Left ventricle myocardium inferior (tissue), 1 donor: ENCODE results near the gene FAM171A1. TPM values are rescaled to one million over a fixed set of nuclear protein-coding genes. Genes with fewer than 3 reads are reported as not detected.

Experiments used
- DNase-seq: peaks from one replicate; pipeline ENCODE4 v3.0.0-alpha.2; 2020
- H3K27ac ChIP-seq: fragments of 200-600 bp; replicated peaks from 2 replicates; pipeline ENCODE4 v1.8.0; 2021
- H3K27me3 ChIP-seq: fragments of 200-600 bp; 2 replicates; pipeline ENCODE4 v1.8.0; 2021; ENCODE audit warnings: low read depth
- H3K36me3 ChIP-seq: fragments of 200-600 bp; 2 replicates; pipeline ENCODE4 v1.8.0; 2021
- H3K4me1 ChIP-seq: fragments of 200-600 bp; 2 replicates; pipeline ENCODE4 v1.8.0; 2021
- H3K4me3 ChIP-seq: fragments of 200-600 bp; 2 replicates; pipeline ENCODE4 v1.8.0; 2021; ENCODE audit warnings: mild to moderate bottlenecking, moderate library complexity
- H3K9me3 ChIP-seq: fragments of 200-600 bp; replicated peaks from 2 replicates; pipeline ENCODE4 v1.8.0; 2021
- CTCF ChIP-seq: fragments of 200-600 bp; IDR thresholded peaks from 2 replicates; pipeline ENCODE4 v1.8.0; 2021; ENCODE audit warnings: antibody characterized with exemption, mild to moderate bottlenecking, borderline replicate concordance
- intact Hi-C: fragments of 100-400 bp; cut with micrococcal nuclease; formaldehyde crosslinking; loops from one replicate; pipeline ENCODE4 v1.11.0; 2022
- total RNA-seq: library from RNA; stranded (reverse); fragmentation: NEBNext Ultra II Directional; extraction: Animal tissue kit (Norgen Biotek cat#: 25700); gene quantifications from one replicate; pipeline ENCODE4 v1.2.1, GENCODE V29; 2021
- donor health status: DM: no; HTN: yes; CAD: no; lungs with severe emphysema.

Gene FAM171A1
- total RNA-seq, 1 donor from 2014 or later, result 8.3 TPM

- H3K27me3 ChIP-seq, result no peaks in the 10 kb centered on the region
- intact Hi-C loops, result loop anchor here (10.0 kb wide), 1 partner anchor 155 kb away; no protein-coding TSS in a partner anchor
- no peaks in the 10 kb centered on the region for H3K36me3 ChIP-seq
- peak; percentile 26 for DNase-seq
- peak overlapping the region; percentile 76 for H3K4me3 ChIP-seq
- TF ChIP-seq CTCF, result no peak
- H3K4me1 ChIP-seq, result peaks cover 45% of the 10 kb centered on the region
- H3K9me3 ChIP-seq, result no peaks in the 10 kb centered on the region
- H3K27ac ChIP-seq, result peak overlapping the region; percentile 78
Measured at GRCh38 chr10:15369256-15370211, 1.6 kb downstream of the FAM171A1 start.

- intact Hi-C loops, result loop anchor here (10.0 kb wide), 1 partner anchor 153 kb away; no protein-coding TSS in a partner anchor
- Histone ChIP-seq H3K9me3 (no peaks in the 10 kb centered on the region), H3K27me3 (no peaks in the 10 kb centered on the region), H3K4me3 (peak overlapping the region; percentile 76), H3K4me1 (peaks cover 37% of the 10 kb centered on the region), H3K36me3 (no peaks in the 10 kb centered on the region), H3K27ac (no peak overlapping the region)
- no peak for DNase-seq
- no peak for TF ChIP-seq CTCF
Measured at GRCh38 chr10:15368101-15368855, 2.8 kb downstream of the FAM171A1 start.

GRCh38 chr10:15367296-15368085 is 3.6 kb downstream of the FAM171A1 start:
- H3K4me1 ChIP-seq, result peaks cover 37% of the 10 kb centered on the region
- H3K36me3 ChIP-seq, result no peaks in the 10 kb centered on the region
- no peak overlapping the region for H3K4me3 ChIP-seq
- TF ChIP-seq CTCF, result no peak
- H3K27me3 ChIP-seq, result no peaks in the 10 kb centered on the region
- H3K27ac ChIP-seq, result no peak overlapping the region
- no peak for DNase-seq
- intact Hi-C loops, result loop anchor here (10.0 kb wide), 1 partner anchor 153 kb away; no protein-coding TSS in a partner anchor
- H3K9me3 ChIP-seq, result no peaks in the 10 kb centered on the region

- Histone ChIP-seq H3K36me3 (no peaks in the 10 kb centered on the region), H3K27me3 (no peaks in the 10 kb centered on the region), H3K9me3 (no peaks in the 10 kb centered on the region), H3K4me3 (no peak overlapping the region), H3K27ac (no peak overlapping the region), H3K4me1 (peaks cover 33% of the 10 kb centered on the region)
- intact Hi-C loops, result loop anchor here (10.0 kb wide), 1 partner anchor 151 kb away; no protein-coding TSS in a partner anchor
- no peak for DNase-seq
- TF ChIP-seq CTCF, result no peak
Measured at GRCh38 chr10:15365692-15366091, 5.4 kb downstream of the FAM171A1 start.

- intact Hi-C loops, result loop anchor here (10.0 kb wide), 1 partner anchor 149 kb away; no protein-coding TSS in a partner anchor
- no peak overlapping the region for H3K4me3 ChIP-seq
- peaks cover 18% of the 10 kb centered on the region for H3K4me1 ChIP-seq
- H3K27ac ChIP-seq, result no peak overlapping the region
- DNase-seq, result no peak
- no peaks in the 10 kb centered on the region for H3K27me3 ChIP-seq
- H3K9me3 ChIP-seq, result no peaks in the 10 kb centered on the region
- no peak for TF ChIP-seq CTCF
- H3K36me3 ChIP-seq, result no peaks in the 10 kb centered on the region
Measured at GRCh38 chr10:15364001-15364400, 7.1 kb downstream of the FAM171A1 start.
